GM19324 (cell line): ENCODE results near the gene FAM181B.

Source experiments
- ATAC-seq: cut with Tn5 transposase; IDR thresholded peaks from one replicate; pipeline ENCODE4 v1.9.1; 2021; ENCODE audit warnings: mild to moderate bottlenecking, moderate library complexity; ENCODE audit not compliant: unreplicated experiment, low FRiP score

FAM181B gene

GRCh38 chr11:82733444-82734119 lies at the start of gene FAM181B:
FAM181B (minus strand) TSS chr11:82733864; CDS start chr11:82733729, 135 bp downstream.
- no peak for ATAC-seq

- no peak for ATAC-seq
Measured at GRCh38 chr11:82782825-82783374, 49.2 kb upstream of the FAM181B start.

GRCh38 chr11:82778776-82779175 lies 45.1 kb upstream of the FAM181B start:
- ATAC-seq = no peak

- ATAC-seq = no peak
Measured at GRCh38 chr11:82776377-82776776, 42.7 kb upstream of the FAM181B start.

- ATAC-seq = peak; percentile 91
Measured at GRCh38 chr11:82775736-82776346, 42.2 kb upstream of the FAM181B start.

GRCh38 chr11:82775218-82775617 lies 41.6 kb upstream of the FAM181B start:
- no peak for ATAC-seq

- no peak for ATAC-seq
Measured at GRCh38 chr11:82771781-82772180, 38.1 kb upstream of the FAM181B start.

- ATAC-seq = no peak
Measured at GRCh38 chr11:82767123-82767522, 33.5 kb upstream of the FAM181B start.

- no peak for ATAC-seq
Measured at GRCh38 chr11:82765466-82766034, 31.9 kb upstream of the FAM181B start.

GRCh38 chr11:82763167-82763566 lies 29.5 kb upstream of the FAM181B start:
- no peak for ATAC-seq

GRCh38 chr11:82759649-82760048 lies 26.0 kb upstream of the FAM181B start:
- ATAC-seq = no peak

GRCh38 chr11:82757660-82758357 lies 24.1 kb upstream of the FAM181B start:
- no peak for ATAC-seq

GRCh38 chr11:82756765-82757639 lies 23.3 kb upstream of the FAM181B start:
- no peak for ATAC-seq

GRCh38 chr11:82754410-82754809 lies 20.7 kb upstream of the FAM181B start:
- no peak for ATAC-seq

- ATAC-seq = no peak
Measured at GRCh38 chr11:82753921-82754320, 20.3 kb upstream of the FAM181B start.

GRCh38 chr11:82752801-82753200 lies 19.1 kb upstream of the FAM181B start:
- no peak for ATAC-seq

GRCh38 chr11:82750643-82751139 lies 17.0 kb upstream of the FAM181B start:
- no peak for ATAC-seq

GRCh38 chr11:82747471-82747870 lies 13.8 kb upstream of the FAM181B start:
- no peak for ATAC-seq

GRCh38 chr11:82738091-82738490 lies 4.4 kb upstream of the FAM181B start:
- ATAC-seq = no peak

GRCh38 chr11:82734120-82734479 lies 436 bp upstream of the FAM181B start:
- ATAC-seq = no peak
